NCI-H2196 treated with DMSO at 0.1 percent for 48 hours (cell line): ENCODE measurements around the gene RBM27.
"Not testable (repeated sequence)": the region's sequence is repeated elsewhere in the genome, so short reads cannot be mapped to it uniquely, and the experiment has no call there.

ENCODE experiments used
- DNase-seq: peaks from one replicate; lab custom pipeline; 2025; ENCODE audit not compliant: unreplicated experiment; lab: John Stamatoyannopoulos, UW

RBM27 gene

GRCh38 chr5:146206257-146206656 lies 2.9 kb downstream of the RBM27 start:
- no peak for DNase-seq

GRCh38 chr5:146208916-146209522 lies 5.6 kb downstream of the RBM27 start:
- DNase-seq = no peak

GRCh38 chr5:146209714-146210113 lies 6.3 kb downstream of the RBM27 start:
- DNase-seq = no peak

GRCh38 chr5:146210810-146211209 lies 7.4 kb downstream of the RBM27 start:
- not testable (repeated sequence) for DNase-seq

GRCh38 chr5:146213210-146213826 lies 9.9 kb downstream of the RBM27 start:
- no peak for DNase-seq

GRCh38 chr5:146214881-146215280 lies 11.5 kb downstream of the RBM27 start:
- not testable (repeated sequence) for DNase-seq

GRCh38 chr5:146218168-146218567 lies 14.8 kb downstream of the RBM27 start:
- no peak for DNase-seq

GRCh38 chr5:146219243-146219642 lies 15.8 kb downstream of the RBM27 start:
- no peak for DNase-seq

GRCh38 chr5:146221234-146221633 lies 17.8 kb downstream of the RBM27 start:
- no peak for DNase-seq

GRCh38 chr5:146222005-146222404 lies 18.6 kb downstream of the RBM27 start:
- DNase-seq = no peak

GRCh38 chr5:146223179-146223578 lies 19.8 kb downstream of the RBM27 start:
- no peak for DNase-seq

- DNase-seq = no peak
Measured at GRCh38 chr5:146229222-146229621, 25.8 kb downstream of the RBM27 start.

- DNase-seq = no peak
Measured at GRCh38 chr5:146232223-146232622, 28.8 kb downstream of the RBM27 start.

GRCh38 chr5:146233441-146233840 lies 30.0 kb downstream of the RBM27 start:
- no peak for DNase-seq

GRCh38 chr5:146238973-146239372 lies 35.6 kb downstream of the RBM27 start:
- DNase-seq = no peak

- no peak for DNase-seq
Measured at GRCh38 chr5:146240951-146241350, 37.5 kb downstream of the RBM27 start.

GRCh38 chr5:146243247-146243646 lies 39.8 kb downstream of the RBM27 start:
- no peak for DNase-seq

- no peak for DNase-seq
Measured at GRCh38 chr5:146248561-146248960, 45.2 kb downstream of the RBM27 start.

GRCh38 chr5:146249801-146250200 lies 46.4 kb downstream of the RBM27 start:
- DNase-seq = no peak
